Ovary (tissue), 9 donors: ENCODE results near the gene CHCHD3. TPM values are rescaled to one million over a fixed set of nuclear protein-coding genes. Genes with fewer than 3 reads are reported as not detected.

Experiments used
- DNase-seq, 5 donors: peaks; one replicate each; pipeline ENCODE4 v3.0.0-alpha.2; 2019 to 2020
- H3K27ac ChIP-seq, 2 donors: fragments of 200-600 bp; one replicate each; pipeline versions ENCODE4 v1.5.1 to v1.8.0; 2019 to 2022
- H3K27me3 ChIP-seq: fragments of 200-600 bp; one replicate; pipeline ENCODE4 v1.8.0; 2022
- H3K36me3 ChIP-seq: fragments of 200-600 bp; sonication (generic); one replicate; pipeline ENCODE4 v1.5.1; 2019
- H3K4me1 ChIP-seq: one replicate; pipeline ENCODE4 v1.8.1; 2013; ENCODE audit warnings: mild to moderate bottlenecking, moderate library complexity; ENCODE audit not compliant: insufficient read depth
- H3K4me3 ChIP-seq: fragments of 200-600 bp; sonication (generic); one replicate; pipeline ENCODE4 v1.5.1; 2017
- H3K9me3 ChIP-seq, 2 donors: fragments of 200-600 bp in 1 of 2; sonication (generic) in 1 of 2; one replicate each; pipeline versions ENCODE4 v1.5.1 to v1.8.1; 2013 to 2019; ENCODE audit warnings: mild to moderate bottlenecking in 1 of 2, moderate library complexity in 1 of 2
- CTCF ChIP-seq, 3 donors: fragments of 450-650 bp in 2 of 3; fragments of 200-600 bp in 1 of 3; IDR thresholded peaks; one replicate each; pipeline versions ENCODE4 v1.5.1 to v1.8.0; 2016 to 2022; ENCODE audit warnings: antibody characterized with exemption in 3 of 3, mild to moderate bottlenecking in 1 of 3
- EP300 ChIP-seq: sonication (generic); formaldehyde crosslinking; IDR thresholded peaks from one replicate; pipeline ENCODE4 v1.6.1; 2017; ENCODE audit warnings: antibody characterized with exemption
- POLR2A ChIP-seq: fragments of 450-650 bp; IDR thresholded peaks from one replicate; pipeline ENCODE4 v1.6.1; 2017; ENCODE audit warnings: antibody characterized with exemption, mild to moderate bottlenecking, moderate library complexity
- WGBS, 3 donors: extraction: QIAGEN DNeasy Blood & Tissue Kit in 1 of 3; methylation state at CpG; one replicate each; pipeline versions ENCODE4 v1.1.5 to v1.1.7; 2013 to 2017; 5-methylcytosine and 5-hydroxymethylcytosine counted together
- intact Hi-C, 4 donors: fragments of 100-400 bp; cut with DNase I; formaldehyde crosslinking; loops; one replicate each; pipeline versions ENCODE4 v1.11.0 to v1.15.1; 2022 to 2023
- polyA plus RNA-seq, 2 donors: library from polyadenylated mRNA; stranded (reverse); fragments of 200-250 nt in 1 of 2; fragments of 350-450 nt in 1 of 2; fragmentation: Illumina TruSeq in 1 of 2; extraction: RNeasy Lipid Tissue Mini Kit (QIAGEN cat#74804) in 1 of 2; gene quantifications; one replicate each; pipeline ENCODE4 v1.2.3, GENCODE V29; 2013 to 2014
- total RNA-seq, 7 donors: library from RNA; depleted of rRNA in 2 of 7; stranded (reverse); fragments of >200 nt in 2 of 7; fragmentation: NEBNext Ultra II Directional in 3 of 7; extraction: Animal tissue kit (Norgen Biotek cat#: 25700) in 3 of 7; gene quantifications; one replicate each; pipeline versions ENCODE4 v1.1.0 to v1.2.4, GENCODE V29; 2016 to 2023
- donor health status: DM: no; HTN: no; CAD: no; lungs with moderate emphysema.
- donor health status: DM: no; HTN: no; CAD: no.
- donor health status: Bipolar disorder and iron deficiency.
- donor health status: DM: yes; HTN: yes; CAD: no.
- donor health status: DM: no; HTN: no; CAD: no.
- donor health status: DM: yes; HTN: yes; CAD: no.

Gene CHCHD3
- total and polyA plus RNA-seq, 9 donors, result 31.4 to 59.1 (median 36.7) TPM

- Histone ChIP-seq H3K27ac (no peak overlapping the region), H3K27me3 (no peaks in the 10 kb centered on the region), H3K4me3 (no peak overlapping the region), H3K4me1 (no peaks in the 10 kb centered on the region), H3K9me3 (no peaks in the 10 kb centered on the region), H3K36me3 (no peaks in the 10 kb centered on the region)
- DNase-seq, result peak; percentile 19 to 55 (median 47)
- WGBS, 3 donors, result 10 to 15% (median 11%) methylated on average over 4 of the region's 4 CpGs
- TF ChIP-seq POLR2A (no peak), CTCF (IDR thresholded peaks at IDR 0.05) (no peak), EP300 (no peak)
- intact Hi-C loops, result no loop called here
These were observed 339.7 kb downstream of the CHCHD3 start for GRCh38 chr7:132742189-132742612.

GRCh38 chr7:132740176-132740575 is 341.7 kb downstream of the CHCHD3 start:
- no peak for TF ChIP-seq POLR2A
- TF ChIP-seq CTCF (IDR thresholded peaks at IDR 0.05), result no peak
- no peak for TF ChIP-seq EP300

GRCh38 chr7:132739271-132739955 is 342.5 kb downstream of the CHCHD3 start:
- peak in 1 of 5 donors; percentile 16 for DNase-seq
- no peaks in the 10 kb centered on the region for H3K36me3 ChIP-seq
- no peaks in the 10 kb centered on the region for H3K4me1 ChIP-seq
- no peak overlapping the region for H3K27ac ChIP-seq
- intact Hi-C loops, result no loop called here
- no peak for TF ChIP-seq EP300
- no peak for TF ChIP-seq CTCF (IDR thresholded peaks at IDR 0.05)
- TF ChIP-seq POLR2A, result no peak
- no peak overlapping the region for H3K4me3 ChIP-seq
- H3K9me3 ChIP-seq, result no peaks in the 10 kb centered on the region
- H3K27me3 ChIP-seq, result no peaks in the 10 kb centered on the region
- 19 to 30% (median 22%) methylated on average over 5 of the region's 5 CpGs for WGBS, 3 donors

More at GRCh38 chr7:132740176-132740575, 341.7 kb downstream of the CHCHD3 start:
- WGBS, 3 donors, result 68 to 80% (median 73%) methylated on average over 5 of the region's 5 CpGs
- no peaks in the 10 kb centered on the region for H3K4me1 ChIP-seq
- no peaks in the 10 kb centered on the region for H3K9me3 ChIP-seq
- H3K27me3 ChIP-seq, result no peaks in the 10 kb centered on the region
- no peaks in the 10 kb centered on the region for H3K36me3 ChIP-seq
- H3K4me3 ChIP-seq, result no peak overlapping the region
- intact Hi-C loops, result no loop called here
- DNase-seq, result no peak
- no peak overlapping the region for H3K27ac ChIP-seq

GRCh38 chr7:132738254-132738653 is 343.6 kb downstream of the CHCHD3 start:
- Histone ChIP-seq H3K4me1 (no peaks in the 10 kb centered on the region), H3K36me3 (no peaks in the 10 kb centered on the region), H3K27ac (no peak overlapping the region), H3K9me3 (no peaks in the 10 kb centered on the region), H3K4me3 (no peak overlapping the region), H3K27me3 (no peaks in the 10 kb centered on the region)
- intact Hi-C loops, result no loop called here
- 56 to 76% (median 76%) methylated on average over 2 of the region's 2 CpGs for WGBS, 3 donors
- no peak for DNase-seq
- no peak for TF ChIP-seq CTCF (IDR thresholded peaks at IDR 0.05)
- TF ChIP-seq EP300, result no peak
- no peak for TF ChIP-seq POLR2A
